ENCODE results near the gene SMIM3.
"Not testable (repeated sequence)": the region's sequence is repeated elsewhere in the genome, so short reads cannot be mapped to it uniquely, and the experiment has no call there.

Gene SMIM3

GRCh38 chr5:150793423-150793888 lies 14.9 kb downstream of the SMIM3 start:
- DNase-seq = not testable (repeated sequence)

GRCh38 chr5:150794927-150795326 lies 16.4 kb downstream of the SMIM3 start:
- DNase-seq = no peak

GRCh38 chr5:150797384-150797783 lies 18.8 kb downstream of the SMIM3 start:
- no peak for DNase-seq

GRCh38 chr5:150801117-150801927 lies 22.8 kb downstream of the SMIM3 start:
- peak; percentile 86 for DNase-seq

GRCh38 chr5:150804388-150804787 lies 25.8 kb downstream of the SMIM3 start:
- DNase-seq = no peak

- DNase-seq = no peak
Observed at GRCh38 chr5:150809363-150809762, 30.8 kb downstream of the SMIM3 start.

GRCh38 chr5:150815010-150815409 lies 36.5 kb downstream of the SMIM3 start:
- DNase-seq = no peak

GRCh38 chr5:150816946-150817345 lies 38.4 kb downstream of the SMIM3 start:
- no peak for DNase-seq

GRCh38 chr5:150829744-150830143 lies 51.2 kb downstream of the SMIM3 start:
- DNase-seq = no peak

- DNase-seq = not testable (repeated sequence)
Observed at GRCh38 chr5:150831821-150832220, 53.3 kb downstream of the SMIM3 start.

- DNase-seq = no peak
Observed at GRCh38 chr5:150836064-150836463, 57.5 kb downstream of the SMIM3 start.

- DNase-seq = no peak
Observed at GRCh38 chr5:150836703-150837102, 58.1 kb downstream of the SMIM3 start.

GRCh38 chr5:150845185-150845859 lies 66.8 kb downstream of the SMIM3 start:
- not testable (repeated sequence) for DNase-seq

GRCh38 chr5:150846308-150846653 lies 67.7 kb downstream of the SMIM3 start, which contains the start of gene IRGM:
IRGM (plus strand) TSS chr5:150846521; CDS start chr5:150848124, 1,603 bp downstream.
- DNase-seq = not testable (repeated sequence)

Data from right kidney (tissue), 1 donor.